GM18520 (cell line): ENCODE results near the gene ZFYVE1.
A peak's percentile ranks its signal among the peaks of the same experiment; 100 is the strongest.
"Not testable (repeated sequence)": the region's sequence is repeated elsewhere in the genome, so short reads cannot be mapped to it uniquely, and the experiment has no call there.

Source experiments
- ATAC-seq: cut with Tn5 transposase; IDR thresholded peaks from one replicate; pipeline ENCODE4 v1.9.1; 2021; ENCODE audit not compliant: unreplicated experiment

Gene ZFYVE1

GRCh38 chr14:73026845-73027542, at the start of gene ZFYVE1:
TSS of gene ZFYVE1 (minus strand) at chr14:73027106. CDS start at chr14:73024508, 2,598 bp downstream.
- ATAC-seq: peak; percentile 94

DNA sequence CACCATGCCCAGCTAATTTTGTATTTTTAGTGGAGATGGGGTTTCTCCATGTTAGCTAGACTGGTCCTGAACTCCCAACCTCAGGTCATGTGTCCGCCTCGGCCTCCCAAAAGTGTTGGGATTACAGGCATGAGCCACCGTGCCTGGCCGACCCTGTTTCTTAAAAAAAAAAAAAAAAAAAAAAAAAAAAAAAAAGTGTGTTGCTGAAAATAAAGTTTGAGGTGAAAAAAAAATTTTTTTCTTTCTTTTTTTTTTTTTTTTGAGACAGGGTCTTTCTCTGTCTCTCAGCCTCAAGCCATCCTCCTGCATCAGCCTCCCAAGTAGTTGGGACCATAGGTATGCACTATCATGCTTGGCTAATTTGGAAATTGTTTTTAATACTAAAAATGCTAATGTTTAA, 42.7 kb upstream of the ZFYVE1 start:
- ATAC-seq: no peak

GRCh38 chr14:73058922-73059673, 32.2 kb upstream of the ZFYVE1 start:
- no peak for ATAC-seq

GRCh38 chr14:73058224-73058921, 31.5 kb upstream of the ZFYVE1 start, which contains the start of gene RBM25:
TSS of gene RBM25 (plus strand) at chr14:73058534. CDS start at chr14:73071642, 13,108 bp downstream.
- ATAC-seq: peak; percentile 97

DNA sequence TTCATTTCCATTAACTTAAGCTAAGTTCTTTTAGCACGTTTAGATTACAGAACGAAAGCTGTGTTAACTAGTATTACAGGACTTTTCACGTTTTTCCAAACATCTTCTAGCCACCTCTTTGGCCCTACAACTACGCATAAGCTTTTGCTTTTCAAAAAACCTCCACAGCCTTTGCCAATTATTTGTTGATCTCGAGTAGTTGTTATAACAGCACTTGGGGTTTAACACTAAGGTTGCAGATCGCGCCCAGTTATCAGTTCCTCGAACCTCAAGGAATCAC, 31.0 kb upstream of the ZFYVE1 start:
- ATAC-seq: no peak

GRCh38 chr14:73055251-73055650, 28.3 kb upstream of the ZFYVE1 start:
- no peak for ATAC-seq

DNA sequence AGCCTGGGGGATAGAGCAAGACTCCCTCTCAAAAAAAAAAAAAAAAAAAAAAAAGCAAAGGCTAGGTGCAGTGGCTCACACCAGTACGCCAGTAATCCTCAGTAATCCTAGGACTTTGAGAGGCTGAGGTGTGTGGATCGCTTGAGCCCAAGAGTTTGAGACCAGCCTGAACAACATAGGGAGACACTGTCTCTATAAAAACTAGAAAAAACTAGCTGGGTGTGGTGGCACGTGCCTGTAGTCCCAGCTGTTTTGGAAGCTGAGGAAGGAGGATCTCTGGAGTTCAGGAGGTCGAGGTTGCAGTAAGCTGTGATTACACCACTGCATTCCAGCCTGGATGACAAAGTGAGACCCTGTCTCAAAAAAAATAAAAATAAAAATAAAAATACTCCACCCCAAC, 22.5 kb upstream of the ZFYVE1 start:
- no peak for ATAC-seq

DNA sequence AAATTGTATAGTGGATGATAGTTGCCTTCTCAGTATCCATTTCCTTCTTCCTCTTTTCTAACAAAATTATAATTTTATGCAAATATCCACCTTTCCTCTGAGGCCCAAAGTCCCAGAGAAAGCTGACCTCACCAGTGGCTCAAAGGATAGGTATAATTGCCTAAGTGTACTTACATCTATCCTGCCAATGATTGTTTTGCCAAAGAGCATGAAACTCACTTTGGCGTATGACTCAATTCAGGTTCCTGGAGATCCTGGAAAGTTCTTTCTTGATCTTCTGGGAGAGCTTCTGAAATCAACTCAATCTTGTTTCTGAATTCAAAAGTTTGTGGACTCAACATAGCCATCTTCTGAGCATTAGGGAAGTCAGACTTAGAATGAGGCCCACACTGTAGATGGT, 20.9 kb upstream of the ZFYVE1 start:
- no peak for ATAC-seq

DNA sequence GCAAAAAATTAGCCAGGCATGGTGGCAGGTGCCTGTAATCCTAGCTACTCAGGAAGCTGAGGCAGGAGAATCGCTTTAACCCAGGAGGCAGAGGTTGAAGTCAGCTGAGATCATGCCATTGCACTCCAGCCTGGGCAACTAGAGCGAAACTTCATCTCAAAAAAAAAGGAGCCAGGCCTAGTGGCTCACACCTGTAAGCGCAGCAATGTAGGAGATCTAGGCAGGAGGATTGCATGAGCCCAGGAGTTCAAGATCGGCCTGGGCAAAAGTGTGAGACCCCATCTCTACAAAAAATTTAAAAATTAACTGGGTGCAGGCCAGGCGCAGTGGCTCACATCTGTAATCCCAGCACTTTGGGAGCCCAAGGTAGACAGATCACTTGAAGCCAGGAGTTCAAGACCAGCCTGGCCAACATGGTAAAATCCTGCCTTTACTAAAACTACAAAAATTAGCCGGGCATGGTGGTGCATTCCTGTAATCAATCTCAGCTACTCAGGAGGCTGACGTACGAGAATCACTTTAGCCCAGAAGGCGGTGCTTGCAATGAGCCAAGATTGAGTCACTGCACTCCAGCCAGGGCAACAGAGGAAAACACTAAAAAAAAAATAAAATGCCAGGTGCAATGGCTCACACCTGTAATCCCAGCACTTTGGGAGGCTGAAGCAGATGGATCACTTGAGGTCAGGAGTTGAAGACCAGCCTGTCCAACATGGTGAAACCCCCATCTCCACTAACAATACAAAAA, 10.0 kb upstream of the ZFYVE1 start:
- not testable (repeated sequence) for ATAC-seq

- no peak for ATAC-seq
Measured at GRCh38 chr14:73027984-73028383, 1.1 kb upstream of the ZFYVE1 start.

DNA sequence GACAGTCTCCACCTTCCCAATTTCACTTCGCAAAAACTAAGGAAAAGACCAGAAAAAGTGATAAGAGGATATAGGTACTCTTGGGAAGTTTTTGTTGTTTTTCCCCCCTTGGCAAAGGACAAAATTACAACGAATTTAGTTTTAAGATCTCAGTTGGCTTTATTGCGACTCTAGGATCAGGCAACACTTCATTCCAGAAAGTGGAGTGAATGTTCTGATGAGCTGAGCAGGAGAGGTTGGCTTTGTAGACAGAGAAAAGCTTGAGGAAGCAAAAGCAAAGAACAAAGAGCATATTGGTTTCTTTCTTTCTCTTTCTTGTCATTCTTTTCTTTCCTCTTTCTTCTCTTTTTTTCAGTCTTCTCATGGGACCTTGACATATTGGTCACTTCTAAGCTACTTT, 640 bp upstream of the ZFYVE1 start:
- ATAC-seq: no peak

GRCh38 chr14:73026243-73026844, 562 bp downstream of the ZFYVE1 start:
- ATAC-seq: no peak

GRCh38 chr14:73025544-73025943, 1.4 kb downstream of the ZFYVE1 start:
- no peak for ATAC-seq

GRCh38 chr14:73022051-73022450, 4.9 kb downstream of the ZFYVE1 start:
- no peak for ATAC-seq

GRCh38 chr14:73016011-73016410, 10.9 kb downstream of the ZFYVE1 start:
- ATAC-seq: not testable (repeated sequence)

DNA sequence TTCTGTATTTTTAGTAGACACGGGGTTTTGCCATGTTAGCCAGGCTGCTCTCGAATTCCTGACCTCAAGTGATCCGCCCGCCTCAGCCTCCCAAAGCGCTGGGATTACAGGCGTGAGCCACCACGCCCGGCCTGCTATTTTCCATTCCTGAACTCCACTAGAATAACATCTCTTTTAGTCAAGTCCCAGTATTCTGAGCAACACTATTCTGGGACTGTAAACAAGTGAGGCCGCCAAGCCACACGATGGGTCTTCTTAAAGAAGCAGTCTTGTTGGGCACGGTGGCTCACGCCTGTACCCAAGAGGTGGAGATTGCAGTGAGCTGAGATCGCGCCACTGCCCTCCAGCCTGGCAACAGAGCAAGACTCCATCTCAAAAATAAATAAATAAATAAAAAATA, 11.4 kb downstream of the ZFYVE1 start:
- ATAC-seq: not testable (repeated sequence)

DNA sequence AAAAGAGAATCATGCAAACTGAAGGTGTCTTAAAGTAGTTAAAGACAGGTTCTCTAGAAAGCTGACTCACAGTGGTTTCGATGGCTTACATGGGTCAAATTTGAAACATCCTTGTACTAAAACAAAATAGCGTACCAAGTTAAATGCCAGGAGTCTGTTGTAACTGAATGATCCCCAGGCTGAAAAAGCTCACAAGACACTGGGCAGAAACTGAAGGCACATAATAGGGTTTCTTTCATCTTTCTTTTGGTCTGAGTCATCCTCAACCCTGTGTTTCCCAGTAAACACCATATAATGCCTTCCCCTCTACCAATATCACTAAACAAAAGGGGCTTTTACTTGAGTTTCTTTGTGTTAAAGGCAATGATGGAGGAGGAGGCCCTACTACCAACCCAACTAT, 12.8 kb downstream of the ZFYVE1 start:
- ATAC-seq: peak; percentile 67

- ATAC-seq: not testable (repeated sequence)
Measured at GRCh38 chr14:73011189-73011588, 15.7 kb downstream of the ZFYVE1 start.

GRCh38 chr14:73008501-73008900, 18.4 kb downstream of the ZFYVE1 start:
- no peak for ATAC-seq

DNA sequence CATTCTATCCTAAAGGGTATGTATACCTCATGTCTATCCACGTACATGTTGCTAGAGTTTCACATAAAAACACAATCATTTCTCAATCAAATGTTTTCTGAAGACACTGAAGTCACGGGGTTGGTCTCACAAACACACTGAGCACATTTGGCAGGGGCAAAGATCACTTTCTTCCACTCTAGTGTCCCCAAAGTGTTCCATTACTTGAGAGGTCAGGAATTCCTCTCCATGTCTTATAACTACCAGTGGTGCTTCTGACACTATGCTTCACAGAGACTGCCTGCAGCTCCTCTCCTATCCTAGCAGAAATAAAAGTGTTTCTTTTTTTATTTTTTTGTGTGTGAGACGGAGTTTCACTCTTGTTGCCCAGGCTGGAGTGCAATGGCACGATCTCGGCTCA, 19.1 kb downstream of the ZFYVE1 start:
- no peak for ATAC-seq

- not testable (repeated sequence) for ATAC-seq
Measured at GRCh38 chr14:73004641-73005040, 22.3 kb downstream of the ZFYVE1 start.
